HEK293 (cell line): ENCODE results near the gene CHCHD2.

Source experiments
- CTCF ChIA-PET: fragments of 350-600 bp; formaldehyde crosslinking; extraction: SDS; loops from one replicate; lab custom pipeline; 2021; ENCODE audit warnings: antibody characterized with exemption; lab: Yijun Ruan, JAX
- POLR2A ChIA-PET: fragments of 300-600 bp; formaldehyde crosslinking; extraction: SDS; loops from one replicate; lab custom pipeline; 2020; ENCODE audit warnings: antibody characterized with exemption, inconsistent platforms; lab: Yijun Ruan, JAX
- H3K27ac ChIP-seq: fragments of 200-500 bp; sonication (Bioruptor generic); 2 replicates; pipeline ENCODE4 v1.5.1; 2014; ENCODE audit warnings: low read depth, low read length, control low read depth, inconsistent platforms; ENCODE audit errors: extremely low read depth
- H3K36me3 ChIP-seq, 2 experiments: fragments of 200-500 bp in 1 of 2; sonication (Bioruptor generic) in 1 of 2; 1 replicate in 1 of 2; 2 replicates in 1 of 2; pipeline ENCODE4 v1.5.1; 2014 to 2017; ENCODE audit warnings: inconsistent platforms in 2 of 2, low read length in 2 of 2; ENCODE audit not compliant: control insufficient read depth in 2 of 2, insufficient read depth in 1 of 2
- H3K4me1 ChIP-seq: fragments of 200-500 bp; sonication (Bioruptor generic); 2 replicates; pipeline ENCODE4 v1.5.1; 2014; ENCODE audit warnings: mild to moderate bottlenecking, low read length, inconsistent platforms; ENCODE audit not compliant: control insufficient read depth, insufficient read depth
- H3K4me3 ChIP-seq: 2 replicates; pipeline ENCODE4 v1.5.1; 2011; ENCODE audit warnings: low read depth, mild to moderate bottlenecking, control low read depth, low read length, moderate library complexity
- H3K9me3 ChIP-seq: fragments of 200-500 bp; sonication (Bioruptor generic); 2 replicates; pipeline ENCODE4 v1.5.1; 2014; ENCODE audit warnings: low read depth, low read length, inconsistent platforms; ENCODE audit not compliant: control insufficient read depth, insufficient read depth
- BCL11A ChIP-seq: fragments of 450-650 bp; formaldehyde crosslinking; IDR thresholded peaks from 2 replicates; pipeline ENCODE4 v1.5.1; 2016; ENCODE audit warnings: low read depth, missing biosample characterization, missing genetic modification characterization
- GLIS2 ChIP-seq: fragments of 450-650 bp; formaldehyde crosslinking; IDR thresholded peaks from 2 replicates; pipeline ENCODE4 v1.5.1; 2016; ENCODE audit warnings: missing biosample characterization, missing genetic modification characterization
- IKZF3 ChIP-seq: fragments of 450-650 bp; IDR thresholded peaks from 2 replicates; pipeline ENCODE4 v1.5.0; 2018; ENCODE audit warnings: missing biosample characterization, mild to moderate bottlenecking, missing genetic modification characterization, moderate library complexity
- SP3 ChIP-seq: fragments of 450-650 bp; formaldehyde crosslinking; IDR thresholded peaks from 2 replicates; pipeline ENCODE4 v1.5.1; 2016; ENCODE audit warnings: missing biosample characterization, missing genetic modification characterization
- ZNF266 ChIP-seq: fragments of 450-650 bp; formaldehyde crosslinking; IDR thresholded peaks from 2 replicates; pipeline ENCODE4 v1.5.1; 2016; ENCODE audit warnings: missing biosample characterization, missing genetic modification characterization, low read depth
- ZNF350 ChIP-seq: fragments of 450-650 bp; formaldehyde crosslinking; IDR thresholded peaks from 2 replicates; pipeline ENCODE4 v1.5.0; 2017; ENCODE audit warnings: missing biosample characterization, mild to moderate bottlenecking, missing genetic modification characterization
- ZNF354C ChIP-seq: fragments of 450-650 bp; formaldehyde crosslinking; IDR thresholded peaks from 2 replicates; pipeline ENCODE4 v1.5.1; 2016; ENCODE audit warnings: missing biosample characterization, missing genetic modification characterization, low read depth, borderline replicate concordance
- ZNF521 ChIP-seq: fragments of 450-650 bp; formaldehyde crosslinking; IDR thresholded peaks from 2 replicates; pipeline ENCODE4 v1.5.1; 2017; ENCODE audit warnings: missing biosample characterization, mild to moderate bottlenecking, missing genetic modification characterization
- ZNF529 ChIP-seq: fragments of 450-650 bp; formaldehyde crosslinking; IDR thresholded peaks from 2 replicates; pipeline ENCODE4 v1.5.1; 2017; ENCODE audit warnings: missing genetic modification characterization, missing biosample characterization; ENCODE audit not compliant: insufficient replicate concordance
- ZNF626 ChIP-seq: fragments of 450-650 bp; sonication (Bioruptor Pico); formaldehyde crosslinking; IDR thresholded peaks from 2 replicates; pipeline ENCODE4 v1.5.1; 2018; ENCODE audit warnings: missing biosample characterization, missing genetic modification characterization, inconsistent platforms
- ZNF777 ChIP-seq: fragments of 450-650 bp; formaldehyde crosslinking; IDR thresholded peaks from 2 replicates; pipeline ENCODE4 v1.5.1; 2017; ENCODE audit warnings: missing biosample characterization, missing genetic modification characterization, borderline replicate concordance
- TF ChIP-seq, protein P1 (sequence below): fragments of 450-650 bp; formaldehyde crosslinking; IDR thresholded peaks from 2 replicates; pipeline ENCODE4 v1.5.1; 2016; ENCODE audit warnings: missing biosample characterization, missing genetic modification characterization
- TF ChIP-seq, protein P2 (sequence below): fragments of 450-650 bp; formaldehyde crosslinking; IDR thresholded peaks from 2 replicates; pipeline ENCODE4 v1.5.1; 2017; ENCODE audit warnings: missing biosample characterization, missing genetic modification characterization
- TF ChIP-seq, protein P3 (sequence below): fragments of 450-650 bp; formaldehyde crosslinking; IDR thresholded peaks from 2 replicates; pipeline ENCODE4 v1.5.1; 2016; ENCODE audit warnings: missing biosample characterization, missing genetic modification characterization
- TF ChIP-seq, protein P4 (sequence below): fragments of 450-650 bp; formaldehyde crosslinking; conservative IDR thresholded peaks from 2 replicates; pipeline ENCODE4 v1.5.1; 2016; ENCODE audit warnings: low read depth, missing biosample characterization, missing genetic modification characterization
- TF ChIP-seq, protein P5 (sequence below): fragments of 450-650 bp; formaldehyde crosslinking; IDR thresholded peaks from 2 replicates; pipeline ENCODE4 v1.5.1; 2016; ENCODE audit warnings: missing biosample characterization, missing genetic modification characterization, low read depth
- TF ChIP-seq, protein P6 (sequence below): fragments of 450-650 bp; formaldehyde crosslinking; IDR thresholded peaks from 2 replicates; pipeline ENCODE4 v1.5.1; 2016; ENCODE audit warnings: missing biosample characterization, missing genetic modification characterization

The CHCHD2 gene

DNA sequence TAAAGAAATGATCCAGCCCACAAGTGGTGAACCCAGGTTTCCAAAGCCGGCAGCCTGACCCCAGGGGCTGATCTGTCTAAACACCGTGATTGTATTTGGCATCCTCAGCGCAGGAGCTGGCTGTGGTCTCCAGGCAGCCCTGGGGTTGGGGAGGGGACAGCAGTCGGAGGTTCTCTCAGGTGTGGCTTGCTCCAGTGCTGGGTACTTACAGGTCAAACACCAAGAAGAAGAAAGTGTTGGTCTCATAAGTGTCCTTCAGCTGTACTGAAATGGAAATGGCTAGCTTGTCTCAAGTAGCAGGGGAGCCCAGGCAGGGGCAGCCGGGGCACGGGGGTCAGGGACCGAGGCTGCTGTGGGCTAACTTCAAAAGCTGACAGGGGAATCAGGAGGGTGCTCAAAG, 19.5 kb downstream of the CHCHD2 start:
- H3K4me1 ChIP-seq: no peaks in the 10 kb centered on the region
- CTCF ChIA-PET: interaction anchor here (0.7 to 0.9 kb wide), 2 partner anchors 12 to 20 kb away, joined by 3 read pairs; no protein-coding TSS in a partner anchor
- H3K9me3 ChIP-seq: no peaks in the 10 kb centered on the region
- peaks cover 2 to 3% of the 10 kb centered on the region in 2 experiments; a peak in 2 of 3 replicates for H3K36me3 ChIP-seq
- H3K4me3 ChIP-seq: no peak overlapping the region
- no peak overlapping the region for H3K27ac ChIP-seq
- TF ChIP-seq BCL11A (tag by site-specific recombination): no peak
- TF ChIP-seq ZNF777 (tag by site-specific recombination): no peak
- TF ChIP-seq ZNF626 (tag by site-specific recombination): no peak
- TF ChIP-seq ZNF529 (tag by site-specific recombination): no peak
- no peak for TF ChIP-seq ZNF350 (tag by site-specific recombination)
- TF ChIP-seq, protein P1, sequence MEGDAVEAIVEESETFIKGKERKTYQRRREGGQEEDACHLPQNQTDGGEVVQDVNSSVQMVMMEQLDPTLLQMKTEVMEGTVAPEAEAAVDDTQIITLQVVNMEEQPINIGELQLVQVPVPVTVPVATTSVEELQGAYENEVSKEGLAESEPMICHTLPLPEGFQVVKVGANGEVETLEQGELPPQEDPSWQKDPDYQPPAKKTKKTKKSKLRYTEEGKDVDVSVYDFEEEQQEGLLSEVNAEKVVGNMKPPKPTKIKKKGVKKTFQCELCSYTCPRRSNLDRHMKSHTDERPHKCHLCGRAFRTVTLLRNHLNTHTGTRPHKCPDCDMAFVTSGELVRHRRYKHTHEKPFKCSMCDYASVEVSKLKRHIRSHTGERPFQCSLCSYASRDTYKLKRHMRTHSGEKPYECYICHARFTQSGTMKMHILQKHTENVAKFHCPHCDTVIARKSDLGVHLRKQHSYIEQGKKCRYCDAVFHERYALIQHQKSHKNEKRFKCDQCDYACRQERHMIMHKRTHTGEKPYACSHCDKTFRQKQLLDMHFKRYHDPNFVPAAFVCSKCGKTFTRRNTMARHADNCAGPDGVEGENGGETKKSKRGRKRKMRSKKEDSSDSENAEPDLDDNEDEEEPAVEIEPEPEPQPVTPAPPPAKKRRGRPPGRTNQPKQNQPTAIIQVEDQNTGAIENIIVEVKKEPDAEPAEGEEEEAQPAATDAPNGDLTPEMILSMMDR (tag by site-specific recombination): no peak
- TF ChIP-seq, protein P2, sequence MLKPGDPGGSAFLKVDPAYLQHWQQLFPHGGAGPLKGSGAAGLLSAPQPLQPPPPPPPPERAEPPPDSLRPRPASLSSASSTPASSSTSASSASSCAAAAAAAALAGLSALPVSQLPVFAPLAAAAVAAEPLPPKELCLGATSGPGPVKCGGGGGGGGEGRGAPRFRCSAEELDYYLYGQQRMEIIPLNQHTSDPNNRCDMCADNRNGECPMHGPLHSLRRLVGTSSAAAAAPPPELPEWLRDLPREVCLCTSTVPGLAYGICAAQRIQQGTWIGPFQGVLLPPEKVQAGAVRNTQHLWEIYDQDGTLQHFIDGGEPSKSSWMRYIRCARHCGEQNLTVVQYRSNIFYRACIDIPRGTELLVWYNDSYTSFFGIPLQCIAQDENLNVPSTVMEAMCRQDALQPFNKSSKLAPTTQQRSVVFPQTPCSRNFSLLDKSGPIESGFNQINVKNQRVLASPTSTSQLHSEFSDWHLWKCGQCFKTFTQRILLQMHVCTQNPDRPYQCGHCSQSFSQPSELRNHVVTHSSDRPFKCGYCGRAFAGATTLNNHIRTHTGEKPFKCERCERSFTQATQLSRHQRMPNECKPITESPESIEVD (tag by site-specific recombination): no peak
- TF ChIP-seq, protein P3, sequence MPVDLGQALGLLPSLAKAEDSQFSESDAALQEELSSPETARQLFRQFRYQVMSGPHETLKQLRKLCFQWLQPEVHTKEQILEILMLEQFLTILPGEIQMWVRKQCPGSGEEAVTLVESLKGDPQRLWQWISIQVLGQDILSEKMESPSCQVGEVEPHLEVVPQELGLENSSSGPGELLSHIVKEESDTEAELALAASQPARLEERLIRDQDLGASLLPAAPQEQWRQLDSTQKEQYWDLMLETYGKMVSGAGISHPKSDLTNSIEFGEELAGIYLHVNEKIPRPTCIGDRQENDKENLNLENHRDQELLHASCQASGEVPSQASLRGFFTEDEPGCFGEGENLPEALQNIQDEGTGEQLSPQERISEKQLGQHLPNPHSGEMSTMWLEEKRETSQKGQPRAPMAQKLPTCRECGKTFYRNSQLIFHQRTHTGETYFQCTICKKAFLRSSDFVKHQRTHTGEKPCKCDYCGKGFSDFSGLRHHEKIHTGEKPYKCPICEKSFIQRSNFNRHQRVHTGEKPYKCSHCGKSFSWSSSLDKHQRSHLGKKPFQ: no peak
- TF ChIP-seq, protein P4, sequence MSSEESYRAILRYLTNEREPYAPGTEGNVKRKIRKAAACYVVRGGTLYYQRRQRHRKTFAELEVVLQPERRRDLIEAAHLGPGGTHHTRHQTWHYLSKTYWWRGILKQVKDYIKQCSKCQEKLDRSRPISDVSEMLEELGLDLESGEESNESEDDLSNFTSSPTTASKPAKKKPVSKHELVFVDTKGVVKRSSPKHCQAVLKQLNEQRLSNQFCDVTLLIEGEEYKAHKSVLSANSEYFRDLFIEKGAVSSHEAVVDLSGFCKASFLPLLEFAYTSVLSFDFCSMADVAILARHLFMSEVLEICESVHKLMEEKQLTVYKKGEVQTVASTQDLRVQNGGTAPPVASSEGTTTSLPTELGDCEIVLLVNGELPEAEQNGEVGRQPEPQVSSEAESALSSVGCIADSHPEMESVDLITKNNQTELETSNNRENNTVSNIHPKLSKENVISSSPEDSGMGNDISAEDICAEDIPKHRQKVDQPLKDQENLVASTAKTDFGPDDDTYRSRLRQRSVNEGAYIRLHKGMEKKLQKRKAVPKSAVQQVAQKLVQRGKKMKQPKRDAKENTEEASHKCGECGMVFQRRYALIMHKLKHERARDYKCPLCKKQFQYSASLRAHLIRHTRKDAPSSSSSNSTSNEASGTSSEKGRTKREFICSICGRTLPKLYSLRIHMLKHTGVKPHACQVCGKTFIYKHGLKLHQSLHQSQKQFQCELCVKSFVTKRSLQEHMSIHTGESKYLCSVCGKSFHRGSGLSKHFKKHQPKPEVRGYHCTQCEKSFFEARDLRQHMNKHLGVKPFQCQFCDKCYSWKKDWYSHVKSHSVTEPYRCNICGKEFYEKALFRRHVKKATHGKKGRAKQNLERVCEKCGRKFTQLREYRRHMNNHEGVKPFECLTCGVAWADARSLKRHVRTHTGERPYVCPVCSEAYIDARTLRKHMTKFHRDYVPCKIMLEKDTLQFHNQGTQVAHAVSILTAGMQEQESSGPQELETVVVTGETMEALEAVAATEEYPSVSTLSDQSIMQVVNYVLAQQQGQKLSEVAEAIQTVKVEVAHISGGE: no peak
- no peak for TF ChIP-seq ZNF266 (tag by site-specific recombination)
- TF ChIP-seq, protein P5, sequence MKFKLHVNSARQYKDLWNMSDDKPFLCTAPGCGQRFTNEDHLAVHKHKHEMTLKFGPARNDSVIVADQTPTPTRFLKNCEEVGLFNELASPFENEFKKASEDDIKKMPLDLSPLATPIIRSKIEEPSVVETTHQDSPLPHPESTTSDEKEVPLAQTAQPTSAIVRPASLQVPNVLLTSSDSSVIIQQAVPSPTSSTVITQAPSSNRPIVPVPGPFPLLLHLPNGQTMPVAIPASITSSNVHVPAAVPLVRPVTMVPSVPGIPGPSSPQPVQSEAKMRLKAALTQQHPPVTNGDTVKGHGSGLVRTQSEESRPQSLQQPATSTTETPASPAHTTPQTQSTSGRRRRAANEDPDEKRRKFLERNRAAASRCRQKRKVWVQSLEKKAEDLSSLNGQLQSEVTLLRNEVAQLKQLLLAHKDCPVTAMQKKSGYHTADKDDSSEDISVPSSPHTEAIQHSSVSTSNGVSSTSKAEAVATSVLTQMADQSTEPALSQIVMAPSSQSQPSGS (tag by site-specific recombination): no peak
- no peak for TF ChIP-seq IKZF3 (tag by site-specific recombination)
- TF ChIP-seq ZNF521 (tag by site-specific recombination): no peak
- no peak for TF ChIP-seq SP3 (tag by site-specific recombination)
- no peak for TF ChIP-seq ZNF354C (tag by site-specific recombination)
- TF ChIP-seq GLIS2: no peak
- TF ChIP-seq, protein P6, sequence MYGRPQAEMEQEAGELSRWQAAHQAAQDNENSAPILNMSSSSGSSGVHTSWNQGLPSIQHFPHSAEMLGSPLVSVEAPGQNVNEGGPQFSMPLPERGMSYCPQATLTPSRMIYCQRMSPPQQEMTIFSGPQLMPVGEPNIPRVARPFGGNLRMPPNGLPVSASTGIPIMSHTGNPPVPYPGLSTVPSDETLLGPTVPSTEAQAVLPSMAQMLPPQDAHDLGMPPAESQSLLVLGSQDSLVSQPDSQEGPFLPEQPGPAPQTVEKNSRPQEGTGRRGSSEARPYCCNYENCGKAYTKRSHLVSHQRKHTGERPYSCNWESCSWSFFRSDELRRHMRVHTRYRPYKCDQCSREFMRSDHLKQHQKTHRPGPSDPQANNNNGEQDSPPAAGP: no peak
- POLR2A ChIA-PET: no interaction called here
